Tongue (tissue), 2 donors: ENCODE measurements around the gene ABCA7. TPM values are rescaled to one million over a fixed set of nuclear protein-coding genes. Genes with fewer than 3 reads are reported as not detected.

Source experiments
- DNase-seq: peaks from one replicate; pipeline ENCODE4 v3.0.0-alpha.2; 2015
- total RNA-seq: library from RNA; depleted of rRNA; stranded (reverse); fragments of >200 nt; gene quantifications from one replicate; pipeline ENCODE4 v1.2.3, GENCODE V29; 2014

Gene ABCA7
- total RNA-seq, 1 donor from 2014 or later: 22.1 TPM

DNA sequence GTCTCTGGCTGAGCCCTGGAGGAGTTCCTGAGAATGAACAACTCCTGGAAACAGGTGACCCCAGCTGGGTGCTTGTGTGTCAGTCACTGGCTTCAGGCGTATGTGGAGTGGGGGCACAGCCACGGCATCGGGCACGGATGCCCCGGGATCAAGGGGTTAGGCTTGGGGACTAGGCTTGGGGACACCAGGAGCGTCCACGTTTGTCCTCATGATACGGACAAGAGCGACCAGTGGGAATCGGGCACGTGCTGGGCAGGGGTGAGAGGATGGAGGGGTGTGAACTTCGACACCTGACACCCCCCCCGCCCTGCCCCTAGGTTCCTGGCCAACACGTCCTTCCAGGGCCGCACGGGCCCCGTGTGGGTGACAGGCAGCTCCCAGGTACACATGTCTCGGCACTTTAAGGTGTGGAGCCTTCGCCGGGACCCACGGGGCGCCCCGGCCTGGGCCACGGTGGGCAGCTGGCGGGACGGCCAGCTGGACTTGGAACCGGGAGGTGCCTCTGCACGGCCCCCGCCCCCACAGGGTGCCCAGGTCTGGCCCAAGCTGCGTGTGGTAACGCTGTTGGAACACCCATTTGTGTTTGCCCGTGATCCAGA lies 35.6 kb upstream of the ABCA7 start:
- DNase-seq: no peak

DNA sequence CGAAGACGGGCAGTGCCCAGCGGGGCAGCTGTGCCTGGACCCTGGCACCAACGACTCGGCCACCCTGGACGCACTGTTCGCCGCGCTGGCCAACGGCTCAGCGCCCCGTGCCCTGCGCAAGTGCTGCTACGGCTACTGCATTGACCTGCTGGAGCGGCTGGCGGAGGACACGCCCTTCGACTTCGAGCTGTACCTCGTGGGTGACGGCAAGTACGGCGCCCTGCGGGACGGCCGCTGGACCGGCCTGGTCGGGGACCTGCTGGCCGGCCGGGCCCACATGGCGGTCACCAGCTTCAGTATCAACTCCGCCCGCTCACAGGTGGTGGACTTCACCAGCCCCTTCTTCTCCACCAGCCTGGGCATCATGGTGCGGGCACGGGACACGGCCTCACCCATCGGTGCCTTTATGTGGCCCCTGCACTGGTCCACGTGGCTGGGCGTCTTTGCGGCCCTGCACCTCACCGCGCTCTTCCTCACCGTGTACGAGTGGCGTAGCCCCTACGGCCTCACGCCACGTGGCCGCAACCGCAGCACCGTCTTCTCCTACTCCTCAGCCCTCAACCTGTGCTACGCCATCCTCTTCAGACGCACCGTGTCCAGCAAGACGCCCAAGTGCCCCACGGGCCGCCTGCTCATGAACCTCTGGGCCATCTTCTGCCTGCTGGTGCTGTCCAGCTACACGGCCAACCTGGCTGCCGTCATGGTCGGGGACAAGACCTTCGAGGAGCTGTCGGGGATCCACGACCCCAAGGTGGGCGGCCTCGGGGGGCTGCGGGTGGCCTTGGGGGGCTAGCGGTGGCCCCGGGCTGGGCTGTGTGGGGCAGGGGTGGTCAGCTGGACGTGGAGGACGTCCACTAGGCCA lies 34.9 kb upstream of the ABCA7 start:
- DNase-seq: no peak

DNA sequence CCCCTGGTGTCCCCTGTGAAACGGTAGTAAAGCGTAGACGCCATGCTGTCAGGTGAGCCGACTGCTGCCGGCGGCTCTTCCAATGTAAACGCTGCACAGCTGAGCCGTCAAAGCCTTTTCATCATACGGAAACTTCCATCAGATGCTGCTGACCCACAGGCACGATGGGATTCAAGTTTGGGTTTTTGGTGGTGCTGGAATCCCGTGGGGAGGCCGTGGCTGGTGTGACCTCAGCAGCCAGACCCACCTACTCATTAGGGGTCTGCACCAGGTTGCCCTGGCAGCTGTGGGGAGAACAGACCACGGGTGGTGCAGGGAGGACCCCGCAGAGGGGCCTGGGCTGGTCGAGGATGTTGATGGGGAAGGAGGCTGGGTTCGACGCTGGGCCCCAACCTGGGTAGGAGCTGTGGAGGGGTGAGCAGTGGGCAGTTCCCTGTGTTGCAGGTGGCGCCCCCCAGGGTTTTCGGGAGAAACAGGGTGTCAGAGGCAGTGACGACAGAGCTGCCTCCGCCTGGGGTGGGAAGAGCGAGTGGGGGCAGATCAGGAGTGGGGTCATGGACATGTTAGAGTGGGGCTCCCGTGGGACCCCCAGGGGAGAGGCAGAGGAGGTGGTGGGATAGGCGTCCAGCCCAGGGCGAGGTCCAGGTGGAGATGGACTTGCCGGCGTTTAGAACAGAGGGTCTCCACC lies 33.1 kb upstream of the ABCA7 start:
- no peak for DNase-seq

DNA sequence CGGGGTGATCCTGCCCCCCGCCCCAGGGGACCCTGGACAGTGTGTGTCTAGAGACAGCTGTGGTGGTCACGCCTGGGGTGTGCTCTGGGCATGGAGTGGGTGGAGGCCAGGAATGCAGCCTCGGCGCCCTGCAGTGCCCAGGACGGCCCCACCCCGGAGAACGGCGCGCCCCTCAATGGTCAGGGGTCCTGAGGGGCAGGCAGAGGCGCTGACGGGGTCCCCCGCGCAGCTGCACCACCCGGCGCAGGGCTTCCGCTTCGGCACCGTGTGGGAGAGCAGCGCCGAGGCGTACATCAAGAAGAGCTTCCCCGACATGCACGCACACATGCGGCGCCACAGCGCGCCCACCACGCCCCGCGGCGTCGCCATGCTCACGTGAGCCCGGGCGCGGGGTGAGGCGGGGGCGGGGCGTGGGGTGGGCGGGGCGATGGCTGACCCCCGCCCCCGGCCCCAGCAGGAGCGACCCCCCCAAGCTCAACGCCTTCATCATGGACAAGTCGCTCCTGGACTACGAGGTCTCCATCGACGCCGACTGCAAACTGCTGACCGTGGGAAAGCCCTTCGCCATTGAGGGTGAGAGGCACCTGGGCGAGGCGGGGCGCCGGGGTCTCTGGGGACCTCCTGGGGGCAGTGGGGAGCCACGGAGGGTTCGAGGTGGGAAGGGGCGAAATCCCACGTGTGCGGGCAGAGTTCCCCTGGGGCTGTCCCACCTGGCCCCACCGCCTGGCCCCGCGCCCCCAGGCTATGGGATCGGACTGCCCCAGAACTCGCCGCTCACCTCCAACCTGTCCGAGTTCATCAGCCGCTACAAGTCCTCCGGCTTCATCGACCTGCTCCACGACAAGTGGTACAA lies 32.3 kb upstream of the ABCA7 start:
- no peak for DNase-seq

DNA sequence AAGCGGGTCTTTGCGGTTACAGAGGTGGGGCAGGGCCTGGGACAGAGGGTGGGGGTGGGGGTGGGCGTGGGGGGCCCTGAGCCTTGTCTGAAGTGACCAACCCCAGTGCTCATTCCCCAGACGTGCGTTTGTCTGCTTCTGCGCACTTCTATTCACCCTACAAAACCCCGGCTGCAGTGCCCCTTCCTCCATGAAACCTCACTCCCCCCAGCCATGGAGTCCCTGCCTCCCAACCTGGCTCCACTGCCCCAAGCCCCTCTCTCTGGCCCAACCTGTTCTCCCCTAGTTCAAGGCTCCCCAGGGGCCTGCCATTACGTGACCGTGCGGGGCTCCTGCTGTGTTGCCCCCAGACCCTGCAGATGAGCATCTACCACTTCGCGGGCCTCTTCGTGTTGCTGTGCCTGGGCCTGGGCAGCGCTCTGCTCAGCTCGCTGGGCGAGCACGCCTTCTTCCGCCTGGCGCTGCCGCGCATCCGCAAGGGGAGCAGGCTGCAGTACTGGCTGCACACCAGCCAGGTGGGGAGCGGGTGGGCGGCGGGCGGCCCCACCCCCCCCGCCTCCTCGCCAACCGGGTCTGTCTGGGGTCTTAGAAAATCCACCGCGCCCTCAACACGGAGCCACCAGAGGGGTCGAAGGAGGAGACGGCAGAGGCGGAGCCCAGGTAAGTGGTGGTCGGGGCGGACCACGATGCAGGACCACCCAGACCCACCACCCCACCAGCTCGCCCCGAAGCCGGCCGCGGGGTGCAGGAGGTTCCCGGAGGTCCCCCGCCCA lies 31.5 kb upstream of the ABCA7 start:
- no peak for DNase-seq

DNA sequence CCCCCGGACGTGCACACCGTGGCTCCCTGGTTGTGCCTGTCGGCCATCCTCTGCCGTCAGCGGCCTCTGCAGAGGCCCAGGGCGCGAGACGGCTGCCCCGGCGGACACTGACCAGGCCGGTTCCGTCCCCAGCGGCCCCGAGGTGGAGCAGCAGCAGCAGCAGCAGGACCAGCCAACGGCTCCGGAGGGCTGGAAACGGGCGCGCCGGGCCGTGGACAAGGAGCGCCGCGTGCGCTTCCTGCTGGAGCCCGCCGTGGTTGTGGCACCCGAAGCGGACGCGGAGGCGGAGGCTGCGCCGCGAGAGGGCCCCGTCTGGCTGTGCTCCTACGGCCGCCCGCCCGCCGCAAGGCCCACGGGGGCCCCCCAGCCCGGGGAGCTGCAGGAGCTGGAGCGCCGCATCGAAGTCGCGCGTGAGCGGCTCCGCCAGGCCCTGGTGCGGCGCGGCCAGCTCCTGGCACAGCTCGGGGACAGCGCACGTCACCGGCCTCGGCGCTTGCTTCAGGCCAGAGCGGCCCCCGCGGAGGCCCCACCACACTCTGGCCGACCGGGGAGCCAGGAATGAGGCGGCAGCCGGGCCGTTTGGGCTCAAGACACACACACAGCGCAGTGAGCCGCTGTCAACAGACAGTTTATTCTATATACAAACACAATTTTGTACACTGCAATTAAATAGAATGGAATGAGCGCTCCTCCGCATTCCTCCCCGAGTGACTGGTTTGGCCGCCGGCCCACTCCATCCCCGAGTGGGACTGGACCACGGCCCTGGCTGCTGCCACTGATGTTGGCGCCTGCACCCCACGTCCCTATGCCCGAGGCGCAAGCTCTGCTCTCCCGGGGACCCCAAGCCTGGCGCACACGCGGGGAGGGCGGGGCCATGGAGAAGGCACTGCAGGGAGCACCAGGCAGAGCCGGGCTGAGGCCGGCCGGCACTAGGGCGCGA lies 30.6 kb upstream of the ABCA7 start:
- DNase-seq: no peak

DNA sequence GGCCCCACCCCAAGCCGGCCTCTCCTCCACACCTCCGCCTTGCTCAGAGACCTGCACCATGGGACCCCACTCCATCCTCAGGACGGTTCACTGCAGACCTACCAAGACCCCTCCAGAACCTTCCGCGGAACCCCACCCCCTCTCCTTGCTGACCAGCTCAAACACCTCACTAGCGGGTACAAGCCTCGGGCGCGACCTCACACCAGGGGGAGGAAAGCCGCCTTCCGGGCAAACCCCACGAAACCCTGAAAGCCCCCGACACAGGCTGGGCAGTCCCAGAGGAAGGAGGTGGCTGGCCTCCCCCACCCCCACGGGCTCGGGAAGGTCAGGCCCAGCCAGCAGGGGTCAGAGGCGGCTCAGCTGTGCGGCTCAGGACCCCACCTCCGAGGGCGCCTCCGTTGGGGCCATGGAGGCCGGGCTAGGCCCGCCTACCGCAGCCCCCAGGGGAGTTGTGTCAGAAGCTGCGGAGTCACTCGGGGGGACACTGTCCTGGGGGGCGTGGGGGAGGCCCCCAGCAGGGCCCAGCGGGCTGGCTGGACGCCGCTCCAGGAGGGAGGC lies 29.8 kb upstream of the ABCA7 start:
- no peak for DNase-seq

DNA sequence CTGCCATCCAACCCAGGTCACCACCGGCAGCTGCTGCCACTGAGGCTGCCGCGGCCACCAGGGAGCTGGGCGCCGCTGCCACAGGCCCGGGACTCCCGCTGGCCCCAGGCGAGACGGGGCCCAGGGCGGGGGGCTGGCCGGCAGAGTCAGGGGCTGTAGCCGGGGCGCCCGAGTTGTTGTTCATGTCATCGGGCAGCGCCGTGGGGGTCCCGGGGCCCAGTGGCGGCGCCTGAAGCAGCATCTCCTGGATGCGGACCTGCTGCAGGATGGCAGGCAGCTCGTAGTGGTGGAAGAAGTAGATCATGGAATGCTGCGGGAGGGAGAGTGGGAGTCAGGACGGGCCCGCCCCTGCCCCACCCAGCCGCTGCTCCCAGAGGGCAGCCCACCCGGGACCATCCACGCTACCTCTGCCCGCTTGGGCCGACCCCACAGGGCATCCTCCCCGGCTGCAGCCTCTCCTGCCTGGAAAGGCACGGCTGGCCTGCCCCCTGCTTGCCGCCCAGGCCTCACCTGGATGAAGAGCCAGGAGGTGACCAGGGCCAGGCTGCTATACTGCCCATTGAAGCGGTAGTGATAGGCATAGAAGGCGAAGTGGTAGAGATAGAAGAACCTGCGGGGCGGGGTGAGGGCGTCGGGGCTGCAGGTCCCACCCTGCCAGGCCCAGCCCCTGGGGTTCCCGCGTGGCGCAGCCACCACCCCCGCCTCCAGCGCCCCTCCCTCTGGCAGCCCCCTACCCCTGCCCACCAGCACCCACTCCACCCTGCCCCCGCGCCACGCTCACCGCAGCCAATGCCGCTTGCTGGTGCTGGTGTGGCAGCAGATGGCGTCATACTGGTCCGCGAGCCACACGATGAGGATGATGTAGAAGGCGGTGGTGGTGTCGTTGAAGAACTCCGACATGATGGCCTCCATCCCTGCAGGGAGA lies 29.1 kb upstream of the ABCA7 start:
- no peak for DNase-seq

DNA sequence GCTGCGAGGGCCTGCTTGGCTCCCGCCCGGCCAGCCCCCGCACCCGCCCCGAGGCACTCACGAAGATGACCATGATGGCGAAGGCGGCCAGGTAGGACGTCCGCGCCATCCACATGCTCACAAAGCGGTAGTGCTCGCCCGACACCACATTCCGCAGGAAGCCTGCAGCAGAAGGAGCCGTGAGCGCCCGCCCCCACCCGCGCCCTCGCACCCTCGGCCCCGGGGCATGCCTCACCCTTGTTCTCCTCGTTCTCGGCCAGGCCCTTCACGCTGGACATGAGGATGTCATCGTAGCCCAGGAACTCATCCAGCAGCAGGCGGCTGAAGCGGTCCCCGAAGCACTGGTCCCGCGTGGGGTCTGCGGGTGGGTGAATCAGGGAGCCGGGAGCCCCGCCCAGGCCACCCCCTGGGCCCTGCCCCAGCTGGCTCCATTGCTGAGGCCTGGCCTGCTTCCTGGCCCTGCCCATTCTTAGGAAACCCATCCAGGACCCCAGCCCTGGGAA lies 28.0 kb upstream of the ABCA7 start:
- no peak for DNase-seq

DNA sequence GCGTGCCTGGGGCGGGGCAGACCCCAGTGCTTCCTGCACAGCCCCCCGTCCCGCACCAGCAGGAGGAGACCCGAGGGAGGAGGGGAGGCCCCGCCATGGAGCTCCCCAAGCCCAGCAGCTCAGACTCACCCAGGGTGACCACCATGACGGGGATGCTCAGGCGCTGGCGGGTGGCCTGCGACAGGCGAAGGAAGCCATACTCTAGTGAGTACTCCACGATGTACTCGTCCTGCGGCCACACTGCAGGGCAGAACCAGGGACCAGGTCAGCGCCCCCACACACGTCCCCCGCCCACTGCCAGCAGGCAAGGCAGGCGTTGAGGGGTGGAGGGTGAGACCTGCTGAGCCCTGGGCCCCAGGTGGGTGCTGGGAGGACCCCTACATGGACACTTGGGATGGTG lies 27.6 kb upstream of the ABCA7 start:
- DNase-seq: no peak

DNA sequence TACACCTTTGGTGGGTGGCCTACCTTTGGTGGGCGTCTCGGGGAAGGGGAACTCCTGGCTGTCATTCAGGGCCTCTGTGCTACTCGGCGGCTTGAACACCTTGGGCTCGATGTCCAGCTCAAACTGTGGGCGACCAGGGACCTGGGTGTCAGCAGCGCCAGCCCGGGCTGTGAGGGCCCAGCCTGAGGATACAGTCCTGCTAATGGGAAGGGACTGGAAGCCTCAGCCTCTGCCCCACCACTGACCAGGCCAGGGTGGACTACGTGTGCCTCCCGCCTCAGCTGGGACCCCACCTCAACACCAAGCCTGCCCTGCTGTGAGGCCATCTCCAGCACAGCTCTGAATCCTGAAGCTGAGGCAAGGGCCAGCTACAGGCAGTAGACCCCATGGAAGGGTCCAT lies 26.7 kb upstream of the ABCA7 start:
- no peak for DNase-seq

DNA sequence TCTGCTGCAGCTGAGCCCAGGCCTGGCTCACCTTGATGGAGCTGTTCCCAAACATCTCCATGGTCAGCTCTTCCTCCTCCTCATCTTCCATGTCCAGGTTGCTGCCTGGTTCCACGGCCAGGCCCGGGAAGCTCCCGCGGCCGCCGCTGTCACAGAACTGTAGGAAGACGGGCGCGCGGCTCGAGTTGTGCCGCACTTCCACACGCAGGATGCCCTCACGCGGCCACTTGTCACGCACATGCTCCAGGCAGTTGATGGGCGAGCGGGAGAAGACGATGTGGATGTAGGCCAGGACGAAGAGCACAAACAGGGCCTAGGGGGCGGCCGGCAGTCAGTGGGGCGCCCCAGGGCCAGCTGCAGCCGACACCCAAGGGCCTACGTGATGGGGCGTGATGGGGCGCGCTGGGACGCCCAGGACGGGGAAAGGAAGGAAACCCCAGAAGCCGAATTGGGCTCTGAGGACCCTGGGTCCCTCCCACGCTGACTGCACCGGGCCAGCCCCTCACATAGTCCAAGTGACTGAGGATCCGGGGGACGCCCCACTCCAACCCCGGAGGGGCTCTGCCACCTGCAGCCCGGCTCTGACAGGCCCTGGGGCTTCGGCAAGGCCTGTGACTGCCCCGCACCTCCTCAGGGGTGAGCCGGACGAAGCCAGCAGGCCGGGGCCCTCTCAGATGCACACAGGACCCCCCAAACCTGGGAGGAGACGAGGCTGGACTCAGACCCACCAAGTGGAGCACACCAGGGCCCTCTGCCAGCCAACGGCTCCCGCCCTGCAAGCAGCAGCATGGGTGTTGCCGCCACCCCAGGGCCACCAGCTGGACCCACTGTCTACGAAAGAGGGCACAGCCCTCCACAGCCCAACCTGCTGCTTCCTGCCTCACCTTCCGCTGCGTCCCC lies 25.5 kb upstream of the ABCA7 start:
- DNase-seq: no peak

DNA sequence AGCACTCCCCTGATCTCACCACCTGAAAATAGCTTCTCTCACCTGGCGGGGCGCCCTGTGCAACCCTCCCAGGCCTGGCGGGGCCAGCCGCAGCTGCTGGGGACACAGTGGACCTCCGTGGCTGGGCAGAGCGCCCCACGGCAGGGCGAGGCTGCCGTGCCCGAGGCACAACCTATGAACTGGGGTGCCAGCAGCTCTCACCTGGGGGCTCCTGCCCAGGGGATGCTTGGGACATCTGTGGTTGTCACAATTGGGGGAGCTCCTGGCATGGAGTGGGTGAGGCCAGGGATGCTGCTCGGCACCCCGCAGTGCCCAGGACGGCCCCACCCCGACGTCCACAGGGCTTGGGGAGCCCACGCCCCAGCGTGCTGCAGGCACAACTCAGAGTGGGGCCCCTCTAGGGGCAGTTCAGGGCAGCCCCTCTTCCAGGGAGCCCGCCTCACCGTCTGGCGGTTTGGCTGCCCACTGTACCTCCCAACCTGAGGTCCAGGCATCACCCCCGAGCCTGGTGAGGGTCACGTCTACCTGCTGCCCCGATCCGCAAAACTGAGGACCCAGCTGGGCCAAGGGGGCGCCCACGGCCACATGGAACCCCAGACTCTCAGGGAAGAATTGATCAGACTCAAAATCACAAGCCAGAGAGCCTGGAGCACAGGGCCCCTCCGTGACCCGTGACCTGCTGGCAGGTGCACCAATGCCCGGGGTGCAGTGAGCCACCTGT lies 24.7 kb upstream of the ABCA7 start:
- DNase-seq: no peak

DNA sequence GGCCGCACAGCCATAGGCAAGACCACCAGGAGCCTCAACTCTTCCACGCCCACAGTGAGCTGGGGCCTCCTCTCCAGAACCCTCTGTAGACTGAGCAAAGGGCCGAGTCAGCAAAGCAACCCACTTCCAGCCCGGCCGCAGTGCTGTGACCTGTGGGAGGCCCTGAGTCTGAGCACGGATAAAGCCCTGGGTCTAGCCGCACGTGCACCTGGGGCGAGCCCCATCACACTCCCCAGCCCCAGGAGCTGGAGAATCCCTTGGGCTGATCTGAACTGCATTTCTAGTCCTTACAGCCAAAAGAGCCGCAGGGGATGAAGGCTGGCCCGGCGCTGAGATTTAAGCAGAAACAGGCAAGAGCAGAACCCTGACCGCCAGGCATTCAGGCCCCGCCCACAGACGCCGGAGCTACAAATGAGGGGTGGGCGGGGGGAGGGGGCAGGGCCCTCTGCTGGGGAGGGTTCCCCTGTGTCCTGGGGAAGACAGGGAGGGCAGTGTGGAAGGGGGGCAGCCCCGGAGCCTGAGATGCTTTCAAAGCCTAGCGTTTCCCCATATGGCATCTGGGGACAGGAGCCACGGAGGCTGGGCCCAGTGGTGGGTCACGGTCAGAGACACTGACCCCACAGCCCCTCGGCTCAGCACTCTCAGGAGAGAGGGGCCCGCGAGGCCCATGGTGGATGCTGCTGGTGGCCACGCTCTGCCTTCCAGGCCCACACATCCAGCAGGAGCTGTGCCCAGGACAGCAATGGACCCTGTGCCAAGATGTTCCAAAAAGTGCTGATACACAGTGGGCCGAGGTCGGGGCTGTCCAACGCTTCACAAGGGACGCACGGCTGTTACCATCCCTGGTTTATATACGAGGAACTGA lies 23.9 kb upstream of the ABCA7 start:
- DNase-seq: no peak

DNA sequence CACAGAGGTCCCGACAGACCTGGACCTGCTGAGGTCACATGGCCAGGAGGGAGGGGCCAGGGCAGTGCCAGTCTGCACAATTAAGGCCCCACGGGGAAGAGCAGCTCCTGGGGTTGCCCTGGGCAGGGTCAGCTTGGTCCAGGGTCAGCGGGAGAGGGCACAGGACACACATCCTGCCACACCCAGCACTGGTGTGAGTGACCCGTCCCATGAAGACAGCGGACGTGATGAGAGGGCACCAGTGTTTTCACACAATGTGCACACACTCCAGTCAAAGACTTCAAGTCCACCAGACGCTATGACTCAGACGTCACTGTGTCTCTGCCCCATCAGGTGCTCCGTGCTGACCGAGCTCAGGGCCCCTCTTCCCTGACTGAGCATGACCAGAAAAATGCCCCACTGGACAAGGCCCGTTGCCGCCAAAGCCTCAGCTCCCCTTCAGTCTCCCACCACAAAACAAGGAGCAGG lies 23.2 kb upstream of the ABCA7 start:
- no peak for DNase-seq
